Pulmonary artery endothelial cell (primary cell): Measurements from ENCODE around the gene ACTR3C. TPM values are rescaled to one million over a fixed set of nuclear protein-coding genes. Genes with fewer than 3 reads are reported as not detected.

Experiments
- DNase-seq: peaks from one replicate; pipeline ENCODE4 v3.0.0-alpha.2; 2011; ENCODE audit warnings: low read depth, low spot score
- total RNA-seq: library from RNA; depleted of rRNA; stranded (reverse); fragments of >200 nt; gene quantifications from 2 replicates; pipeline ENCODE4 v1.2.3, GENCODE V29; 2014

ACTR3C gene
- 0.20 and 0.67 TPM in 2 replicates for total RNA-seq

DNA sequence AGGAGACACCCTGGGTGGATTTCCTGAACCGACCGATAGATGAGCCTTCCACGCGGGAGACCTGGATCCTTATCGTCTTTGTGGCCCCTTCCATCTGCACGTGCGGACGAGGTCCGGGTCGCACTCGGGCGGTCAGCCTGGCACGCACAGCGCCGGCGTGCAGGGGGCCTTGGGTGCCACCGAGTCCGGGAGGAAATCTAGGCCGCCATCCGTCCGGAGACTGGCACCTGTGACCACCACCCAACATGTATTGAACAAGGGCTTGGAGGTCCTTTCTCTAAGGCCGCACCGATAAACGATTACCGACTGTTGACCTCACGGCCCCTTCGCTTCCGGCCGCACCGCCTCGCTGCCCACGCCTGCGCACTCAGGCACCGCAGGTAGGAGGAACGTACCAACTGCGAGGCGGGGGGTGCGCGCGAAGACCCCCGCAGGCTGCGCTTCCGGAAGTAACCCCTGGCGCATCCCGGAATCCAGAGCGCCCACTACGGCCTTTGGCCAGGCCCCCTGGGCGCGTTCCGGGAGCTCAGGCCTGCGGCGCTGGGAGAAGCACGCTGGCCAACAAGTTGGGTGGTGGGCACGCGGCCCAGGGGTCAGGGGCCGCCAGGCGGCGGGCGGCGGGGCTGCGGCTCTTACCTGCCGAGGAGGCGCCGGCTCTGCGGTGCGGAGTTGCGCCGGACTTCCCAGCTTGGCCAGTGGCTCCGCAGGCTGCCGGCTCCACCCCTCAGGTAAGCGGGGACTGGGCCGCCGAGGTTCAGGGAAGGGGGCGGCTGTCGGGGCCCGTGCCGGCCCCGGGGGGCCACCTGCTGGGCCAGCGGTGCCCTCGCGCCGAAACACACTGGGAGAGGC lies at the start of gene ACTR3C, which contains the start of gene LRRC61:
Gene ACTR3C (minus strand): TSS at position 713 of the 849 bp plus-strand sequence. CDS start 28,249 bp downstream, outside the sequence.
Gene LRRC61 (plus strand): TSS at position 523 of the 849 bp plus-strand sequence. CDS start 13,507 bp downstream, outside the sequence.
- no peak for DNase-seq

- DNase-seq, result no peak
Measured at GRCh38 chr7:150372271-150373048, 49.1 kb upstream of the ACTR3C start.

DNA sequence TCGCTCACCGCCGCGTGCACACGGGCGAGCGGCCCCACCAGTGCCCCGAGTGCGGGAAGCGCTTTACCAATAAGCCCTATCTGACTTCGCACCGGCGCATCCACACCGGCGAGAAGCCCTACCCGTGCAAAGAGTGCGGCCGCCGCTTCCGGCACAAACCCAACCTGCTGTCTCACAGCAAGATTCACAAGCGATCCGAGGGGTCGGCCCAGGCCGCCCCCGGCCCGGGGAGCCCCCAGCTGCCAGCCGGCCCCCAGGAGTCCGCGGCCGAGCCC lies 48.6 kb upstream of the ACTR3C start:
- no peak for DNase-seq

GRCh38 chr7:150371131-150371995 lies 48.0 kb upstream of the ACTR3C start:
- no peak for DNase-seq

DNA sequence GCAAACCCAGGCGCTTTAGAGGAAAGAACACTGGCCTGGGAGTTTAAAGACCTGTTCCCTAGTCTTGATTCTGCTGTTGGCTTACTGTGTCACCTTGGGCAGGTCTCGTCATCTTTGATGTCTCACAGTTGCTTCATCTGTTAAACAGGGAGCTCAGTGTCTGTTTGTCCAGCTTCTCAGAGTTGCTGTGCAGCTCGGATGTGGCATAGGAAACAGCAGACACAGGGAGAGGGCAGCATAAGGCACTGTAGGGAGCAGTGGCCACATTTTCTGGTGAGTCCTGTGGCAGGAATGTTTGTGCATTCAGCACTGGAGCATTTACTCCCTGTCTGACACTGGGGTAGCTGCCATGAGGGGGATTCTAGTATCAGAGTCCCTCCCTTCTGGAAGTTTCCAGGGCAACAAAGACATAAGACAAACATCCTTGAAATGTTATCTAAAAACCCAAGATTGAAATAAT lies 47.3 kb upstream of the ACTR3C start:
- DNase-seq, result no peak

- no peak for DNase-seq
Measured at GRCh38 chr7:150369748-150370501, 46.6 kb upstream of the ACTR3C start.

GRCh38 chr7:150368884-150369747 lies 45.8 kb upstream of the ACTR3C start:
- DNase-seq, result no peak

DNA sequence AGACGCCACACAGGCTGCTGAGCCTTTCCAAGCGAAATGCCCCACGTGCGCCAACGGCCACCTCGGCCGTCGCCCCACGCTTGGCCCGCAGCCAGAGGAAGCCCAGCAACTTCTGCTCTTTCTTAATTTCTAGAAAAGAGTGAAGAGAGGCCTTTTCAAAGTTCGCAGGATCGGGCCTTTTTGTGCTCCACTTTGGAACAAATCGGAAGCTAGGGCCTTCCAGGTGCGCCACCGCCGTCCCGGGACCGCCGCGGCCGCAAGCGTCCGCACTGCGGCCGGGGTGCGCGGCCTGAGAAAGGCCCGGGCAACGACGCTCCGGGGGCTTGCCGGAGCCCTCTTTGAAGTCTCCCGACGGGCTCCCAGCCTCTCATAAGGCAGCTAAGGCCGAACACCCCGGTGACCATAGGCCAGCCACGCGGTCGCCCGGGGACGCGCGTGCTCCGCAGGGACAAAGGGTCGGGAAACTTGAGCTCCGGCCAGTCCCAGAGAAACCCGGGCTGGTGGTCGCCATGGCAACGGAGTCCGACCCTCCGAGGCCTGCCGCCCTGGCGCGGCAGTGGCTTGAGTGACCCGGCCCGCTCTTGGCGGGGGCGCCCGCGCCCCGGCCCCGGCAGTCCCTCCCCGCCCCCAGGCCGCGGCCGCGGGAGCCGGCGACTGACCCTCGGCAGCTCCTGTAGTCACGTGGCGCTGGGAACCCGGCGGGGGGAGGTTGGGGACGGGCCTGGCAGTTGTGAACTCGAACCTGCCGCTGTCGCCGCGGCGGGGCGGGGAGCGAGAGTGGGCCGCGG lies 44.9 kb upstream of the ACTR3C start, which contains the start of gene REPIN1:
Gene REPIN1 (plus strand): TSS at position 727 of the 788 bp plus-strand sequence. CDS start 890 bp downstream, outside the sequence.
- peak; percentile 71 for DNase-seq

- no peak for DNase-seq
Measured at GRCh38 chr7:150367677-150368095, 44.3 kb upstream of the ACTR3C start.

- no peak for DNase-seq
Measured at GRCh38 chr7:150365673-150366398, 42.5 kb upstream of the ACTR3C start.

DNA sequence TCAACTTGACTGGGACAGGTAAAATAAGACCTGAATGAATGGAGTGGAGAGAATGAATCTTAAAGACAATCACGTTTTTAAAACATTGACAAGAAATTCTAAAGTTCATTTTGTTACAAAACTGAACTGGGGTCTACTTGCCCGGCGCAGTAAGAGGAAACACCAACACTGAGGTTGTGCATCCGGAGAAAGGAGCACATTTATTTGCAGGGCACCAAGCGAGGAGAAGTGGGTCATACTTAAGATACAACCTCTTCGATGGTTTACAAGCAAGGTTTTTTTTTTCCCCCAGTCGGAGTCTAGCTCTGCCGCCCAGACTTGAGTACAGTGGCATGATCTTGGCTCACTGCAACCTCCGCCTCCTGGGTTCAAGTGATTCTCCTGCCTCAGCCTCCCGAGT lies 41.8 kb upstream of the ACTR3C start:
- no peak for DNase-seq

DNA sequence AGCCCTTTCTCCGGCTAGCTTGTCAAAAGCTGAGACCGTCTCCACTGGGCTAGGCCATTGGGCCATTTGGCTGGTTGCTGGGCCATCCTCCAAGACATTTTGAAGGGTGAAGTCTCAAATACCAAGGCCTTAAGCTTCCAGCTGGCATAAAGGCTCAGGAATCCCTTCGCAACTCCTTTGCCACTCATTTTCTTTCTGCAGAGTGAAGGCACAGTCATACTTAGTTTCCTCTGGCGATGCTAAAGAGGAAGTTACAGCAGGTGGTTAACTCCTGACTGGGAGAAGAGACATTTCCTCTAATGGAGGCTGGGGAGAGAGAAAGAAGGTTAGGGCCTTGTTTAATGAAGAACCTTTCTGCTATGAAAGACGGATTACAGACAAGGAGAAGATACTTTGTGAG lies 40.5 kb upstream of the ACTR3C start:
- no peak for DNase-seq

- DNase-seq, result no peak
Measured at GRCh38 chr7:150363370-150363769, 40.0 kb upstream of the ACTR3C start.

DNA sequence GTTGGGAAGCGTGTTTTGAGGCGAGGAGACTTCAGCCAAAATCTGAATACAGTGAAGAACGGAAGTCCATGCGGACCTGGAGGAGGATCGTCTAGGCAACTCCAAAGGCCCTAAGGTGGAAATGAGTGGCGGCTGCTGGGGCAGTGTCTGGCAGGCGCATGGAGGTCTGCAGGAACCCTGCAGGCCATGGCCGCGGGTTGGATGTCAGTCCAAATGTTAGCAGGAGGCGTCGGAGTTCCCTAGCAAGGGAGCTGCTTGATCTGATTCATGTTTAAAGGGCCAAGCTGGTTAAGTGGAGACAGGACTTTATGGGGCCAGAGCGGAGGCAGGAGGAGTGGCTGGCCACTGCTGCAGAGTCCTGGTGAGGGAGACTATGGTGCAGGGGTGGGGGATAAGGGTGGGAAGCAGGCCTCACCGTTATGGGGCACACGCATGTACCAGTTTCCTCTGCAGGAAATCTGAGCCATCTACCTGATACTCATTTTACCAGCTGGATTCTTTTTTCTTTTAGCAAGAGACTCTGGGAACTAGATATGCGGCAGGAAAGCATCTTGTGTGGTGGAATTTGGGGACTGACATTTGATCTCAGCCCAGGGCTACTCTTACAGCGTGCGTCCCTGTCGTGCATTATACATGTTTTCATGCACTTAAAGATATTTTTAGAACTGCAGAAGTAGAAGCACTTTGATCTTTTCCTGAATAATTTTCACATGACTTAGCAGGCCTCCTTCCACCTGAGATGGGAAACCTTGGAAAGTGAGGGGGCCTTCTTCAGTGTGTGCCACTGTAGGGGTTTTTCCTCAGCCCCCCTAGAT lies 38.7 kb upstream of the ACTR3C start:
- DNase-seq, result no peak

DNA sequence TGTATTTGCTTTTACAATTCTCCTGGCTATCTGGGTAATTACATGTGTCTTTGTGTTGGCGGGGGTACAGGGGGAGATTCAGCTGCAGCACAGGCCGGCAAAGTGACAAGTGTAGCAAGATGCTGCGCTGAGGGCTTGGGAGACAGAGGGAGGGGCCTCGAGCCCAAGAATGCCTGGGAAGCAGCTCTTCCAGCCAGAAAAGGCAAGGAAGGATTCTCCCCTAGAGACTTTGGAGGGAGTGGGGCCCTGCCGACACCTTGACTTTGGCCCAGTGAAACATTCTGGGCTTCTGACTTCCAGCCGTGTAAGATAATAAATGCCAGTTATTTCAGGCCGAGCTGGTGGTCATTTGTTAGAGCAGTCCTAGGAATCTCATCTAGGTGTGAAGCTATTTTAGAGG lies 38.1 kb upstream of the ACTR3C start:
- DNase-seq, result no peak

- DNase-seq, result no peak
Measured at GRCh38 chr7:150360363-150361058, 37.2 kb upstream of the ACTR3C start.
